Measurements from ENCODE around the gene SLC16A7. TPM values are rescaled to one million over a fixed set of nuclear protein-coding genes. Genes with fewer than 3 reads are reported as not detected.
"Not testable (repeated sequence)": the region's sequence is repeated elsewhere in the genome, so short reads cannot be mapped to it uniquely, and the experiment has no call there.

The SLC16A7 gene
- total RNA-seq, 1 donor from 2014 or later, result 10.0 TPM

DNA sequence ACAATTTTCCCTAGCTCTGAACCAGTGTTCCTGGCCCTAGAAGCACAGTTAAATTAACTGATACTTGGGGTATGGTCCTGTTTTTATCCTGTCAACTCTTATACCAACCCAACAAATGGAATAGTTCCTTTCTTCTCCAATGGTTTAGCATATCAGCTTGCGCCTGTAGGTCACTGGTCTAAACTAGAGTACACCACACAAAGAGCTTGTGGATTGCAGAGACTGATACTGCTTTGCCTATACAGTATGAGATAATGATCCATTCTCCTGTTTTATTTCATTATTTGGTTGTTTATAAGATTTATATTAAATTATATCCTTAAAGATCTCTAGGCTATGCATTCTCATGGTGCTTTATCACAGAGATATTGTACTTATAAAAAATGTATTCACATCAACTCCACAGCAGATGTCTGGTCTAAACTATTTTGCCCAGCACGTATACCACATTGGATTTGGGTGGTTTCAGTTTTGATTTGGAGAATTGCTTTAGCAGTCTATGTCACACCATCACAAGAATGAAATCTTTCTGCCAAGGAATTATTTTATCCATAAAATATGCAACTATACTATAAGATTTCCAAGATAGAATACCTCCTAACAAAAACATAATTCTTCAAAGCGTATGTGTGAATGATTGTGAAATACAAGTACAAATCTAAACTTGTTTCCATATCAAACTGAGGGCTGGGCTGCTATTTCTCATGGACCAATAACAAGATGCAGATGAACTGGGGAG is 142.1 kb downstream of the SLC16A7 start:
- Histone ChIP-seq H3K4me3 (ENCODE audit: low read depth, low read length) (no peak overlapping the region), H3K27me3 (ENCODE audit: control insufficient read depth, insufficient read depth, low read length) (no peaks in the 10 kb centered on the region), H3K36me3 (ENCODE audit: control insufficient read depth, insufficient read depth, low read length) (no peaks in the 10 kb centered on the region)
- no peak for FAIRE-seq
- DNase-seq (ENCODE audit: low read depth), result peak; percentile 41
- TF ChIP-seq, protein P1, sequence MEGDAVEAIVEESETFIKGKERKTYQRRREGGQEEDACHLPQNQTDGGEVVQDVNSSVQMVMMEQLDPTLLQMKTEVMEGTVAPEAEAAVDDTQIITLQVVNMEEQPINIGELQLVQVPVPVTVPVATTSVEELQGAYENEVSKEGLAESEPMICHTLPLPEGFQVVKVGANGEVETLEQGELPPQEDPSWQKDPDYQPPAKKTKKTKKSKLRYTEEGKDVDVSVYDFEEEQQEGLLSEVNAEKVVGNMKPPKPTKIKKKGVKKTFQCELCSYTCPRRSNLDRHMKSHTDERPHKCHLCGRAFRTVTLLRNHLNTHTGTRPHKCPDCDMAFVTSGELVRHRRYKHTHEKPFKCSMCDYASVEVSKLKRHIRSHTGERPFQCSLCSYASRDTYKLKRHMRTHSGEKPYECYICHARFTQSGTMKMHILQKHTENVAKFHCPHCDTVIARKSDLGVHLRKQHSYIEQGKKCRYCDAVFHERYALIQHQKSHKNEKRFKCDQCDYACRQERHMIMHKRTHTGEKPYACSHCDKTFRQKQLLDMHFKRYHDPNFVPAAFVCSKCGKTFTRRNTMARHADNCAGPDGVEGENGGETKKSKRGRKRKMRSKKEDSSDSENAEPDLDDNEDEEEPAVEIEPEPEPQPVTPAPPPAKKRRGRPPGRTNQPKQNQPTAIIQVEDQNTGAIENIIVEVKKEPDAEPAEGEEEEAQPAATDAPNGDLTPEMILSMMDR (IDR thresholded peaks at IDR 0.05; ENCODE audit: insufficient read depth, low read length, severe bottlenecking), result no peak

DNA sequence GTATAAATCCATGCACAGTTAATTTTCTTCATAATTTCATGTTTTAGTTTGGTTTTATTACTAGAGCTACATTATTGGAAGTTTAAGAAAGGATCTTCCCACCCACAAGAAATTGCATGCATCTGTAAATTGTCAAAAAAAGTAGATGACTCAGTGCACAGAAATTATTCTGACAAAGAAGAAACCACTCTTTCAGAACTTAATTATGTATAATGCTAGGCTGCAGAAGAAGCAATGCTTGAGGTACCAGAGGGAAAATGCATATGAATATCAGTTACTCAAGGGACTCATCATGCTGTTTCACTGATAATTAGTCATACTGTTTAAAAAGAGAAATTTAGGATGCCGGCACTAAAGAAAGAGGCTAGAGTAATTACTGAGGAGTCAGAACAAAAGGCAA is 147.0 kb downstream of the SLC16A7 start:
- peak; percentile 22 for DNase-seq (ENCODE audit: low read depth)
- TF ChIP-seq, protein P1 (IDR thresholded peaks at IDR 0.05; ENCODE audit: insufficient read depth, low read length, severe bottlenecking), result no peak
- Histone ChIP-seq H3K27me3 (ENCODE audit: control insufficient read depth, insufficient read depth, low read length) (no peaks in the 10 kb centered on the region), H3K36me3 (ENCODE audit: control insufficient read depth, insufficient read depth, low read length) (no peaks in the 10 kb centered on the region), H3K4me3 (ENCODE audit: low read depth, low read length) (no peak overlapping the region)
- FAIRE-seq, result no peak

DNA sequence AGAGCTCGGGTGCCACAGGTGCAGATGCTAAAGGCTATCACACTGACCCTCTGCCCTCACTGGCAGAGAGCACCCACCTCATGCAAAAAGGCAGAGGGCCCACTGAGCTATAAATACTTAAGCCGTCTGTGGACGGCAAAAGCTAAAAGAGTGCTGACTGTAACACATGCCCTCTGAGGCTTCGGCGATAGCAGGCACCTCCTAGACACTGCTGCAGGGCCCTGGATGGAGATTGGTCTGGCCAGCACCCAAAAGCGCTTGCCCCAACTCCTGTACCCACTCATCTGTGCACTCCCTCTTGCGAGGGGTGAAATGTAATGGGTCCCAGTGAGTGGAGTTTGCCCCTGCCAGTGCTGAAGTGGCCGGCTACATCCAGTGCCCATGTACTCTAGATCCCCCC is 148.7 kb downstream of the SLC16A7 start:
- TF ChIP-seq, protein P1 (IDR thresholded peaks at IDR 0.05; ENCODE audit: insufficient read depth, low read length, severe bottlenecking), result no peak
- DNase-seq (ENCODE audit: low read depth) (no peak), FAIRE-seq (no peak)
- Histone ChIP-seq H3K4me3 (ENCODE audit: low read depth, low read length) (no peak overlapping the region), H3K36me3 (ENCODE audit: control insufficient read depth, insufficient read depth, low read length) (no peaks in the 10 kb centered on the region), H3K27me3 (ENCODE audit: control insufficient read depth, insufficient read depth, low read length) (no peaks in the 10 kb centered on the region)

DNA sequence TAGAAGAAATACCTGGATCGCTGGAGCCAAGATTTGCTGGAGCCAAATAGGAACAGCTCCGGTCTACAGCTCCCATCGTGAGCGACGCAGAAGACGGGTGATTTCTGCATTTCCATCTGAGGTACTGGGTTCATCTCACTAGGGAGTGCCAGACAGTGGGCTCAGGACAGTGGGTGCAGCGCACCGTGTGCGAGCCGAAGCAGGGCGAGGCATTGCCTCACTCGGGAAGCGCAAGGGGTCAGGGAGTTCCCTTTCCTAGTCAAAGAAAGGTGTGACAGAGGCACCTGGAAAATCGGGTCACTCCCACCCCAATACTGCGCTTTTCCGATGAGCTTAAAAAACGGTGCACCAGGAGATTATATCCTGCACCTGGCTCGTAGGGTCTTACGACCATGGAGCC is 155.3 kb downstream of the SLC16A7 start:
- not testable (repeated sequence) for DNase-seq (ENCODE audit: low read depth); FAIRE-seq; H3K27me3 ChIP-seq (ENCODE audit: control insufficient read depth, insufficient read depth, low read length); H3K4me3 ChIP-seq (ENCODE audit: low read depth, low read length); H3K36me3 ChIP-seq (ENCODE audit: control insufficient read depth, insufficient read depth, low read length)

DNA sequence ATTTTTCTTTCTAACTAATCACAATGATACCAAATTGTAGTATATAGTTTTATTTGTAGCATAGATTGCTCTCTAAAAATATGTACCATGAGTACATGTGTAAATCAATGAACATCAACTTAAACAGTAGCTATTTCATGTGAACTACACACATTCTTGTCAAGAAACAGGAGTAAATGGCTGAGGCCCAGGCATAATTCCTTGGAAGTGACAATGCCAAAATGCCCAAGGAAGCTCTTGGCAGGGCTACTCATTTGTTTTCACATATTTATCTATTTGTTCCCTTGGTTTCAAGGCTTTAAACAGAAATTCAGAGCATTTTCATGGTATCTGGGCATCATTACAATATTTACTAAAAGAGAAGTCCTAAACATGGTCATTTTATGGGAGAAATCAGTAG is 165.7 kb downstream of the SLC16A7 start:
- Histone ChIP-seq H3K27me3 (ENCODE audit: control insufficient read depth, insufficient read depth, low read length) (no peaks in the 10 kb centered on the region), H3K36me3 (ENCODE audit: control insufficient read depth, insufficient read depth, low read length) (no peaks in the 10 kb centered on the region), H3K4me3 (ENCODE audit: low read depth, low read length) (no peak overlapping the region)
- TF ChIP-seq, protein P1 (IDR thresholded peaks at IDR 0.05; ENCODE audit: insufficient read depth, low read length, severe bottlenecking), result no peak
- DNase-seq (ENCODE audit: low read depth) (no peak), FAIRE-seq (no peak)

DNA sequence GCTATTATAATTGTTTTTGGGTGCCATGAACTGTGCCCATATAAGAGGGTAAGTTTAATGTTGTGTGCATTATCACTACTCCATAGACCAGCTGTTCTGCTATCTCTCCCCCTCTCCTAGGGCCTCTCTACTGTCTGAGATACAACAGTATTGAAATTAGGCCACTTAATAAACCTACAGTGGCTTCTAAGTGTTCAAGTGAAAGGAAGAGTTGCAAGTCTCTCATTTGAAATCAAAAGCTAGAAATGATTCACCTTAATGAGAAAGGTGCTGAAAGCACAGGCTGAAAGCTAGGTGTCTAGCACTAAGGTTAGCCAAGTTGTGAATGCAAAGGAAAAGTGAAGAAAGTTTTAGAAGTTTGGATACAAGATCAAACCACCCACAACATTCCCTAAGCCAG is 168.0 kb downstream of the SLC16A7 start:
- Histone ChIP-seq H3K4me3 (ENCODE audit: low read depth, low read length) (no peak overlapping the region), H3K27me3 (ENCODE audit: control insufficient read depth, insufficient read depth, low read length) (no peaks in the 10 kb centered on the region), H3K36me3 (ENCODE audit: control insufficient read depth, insufficient read depth, low read length) (no peaks in the 10 kb centered on the region)
- TF ChIP-seq, protein P1 (IDR thresholded peaks at IDR 0.05; ENCODE audit: insufficient read depth, low read length, severe bottlenecking), result no peak
- no peak for FAIRE-seq
- DNase-seq (ENCODE audit: low read depth), result no peak

Measured in bronchial epithelial cell (primary cell).